ENCODE measurements around the gene XCL2. TPM values are rescaled to one million over a fixed set of nuclear protein-coding genes. Genes with fewer than 3 reads are reported as not detected.
"Not testable (repeated sequence)": the region's sequence is repeated elsewhere in the genome, so short reads cannot be mapped to it uniquely, and the experiment has no call there.

Gene XCL2
- polyA plus RNA-seq, 1 donor from 2014 or later, result not detected

DNA sequence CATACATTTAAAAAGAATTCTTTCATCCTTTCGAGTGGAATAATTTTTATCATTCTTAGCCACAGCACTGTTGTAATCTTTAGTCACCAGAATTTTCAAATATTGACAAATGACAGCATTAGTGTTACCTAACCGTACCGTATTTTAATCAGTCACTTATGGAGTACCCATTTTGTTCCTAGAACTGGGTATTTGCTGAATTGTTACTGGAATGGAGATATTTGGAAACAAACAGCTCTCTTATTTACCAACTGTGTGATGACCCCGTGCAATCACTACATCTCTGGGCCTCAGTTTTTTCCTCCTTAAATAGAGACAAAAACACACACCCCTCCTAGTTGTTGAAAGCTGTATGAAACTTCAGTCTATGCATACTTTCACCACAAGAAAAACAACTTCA is 7.9 kb upstream of the XCL2 start:
- Histone ChIP-seq H4K20me1 (ENCODE audit: insufficient read depth) (no peaks in the 10 kb centered on the region), H3K4me3 (ENCODE audit: low read length) (no peak overlapping the region), H3K9me2 (ENCODE audit: insufficient read depth, low read length) (no peaks in the 10 kb centered on the region), H3K9ac (ENCODE audit: low read length) (no peak overlapping the region), H3K4me2 (ENCODE audit: low read length) (no peak overlapping the region), H3K27ac (ENCODE audit: low read length) (no peak overlapping the region), H2AFZ (ENCODE audit: low read depth, low read length) (no peak overlapping the region), H3F3A (ENCODE audit: insufficient read depth, low read length, poor library complexity, severe bottlenecking) (no peaks in the 10 kb centered on the region), H3K27me3 (ENCODE audit: insufficient read depth, low read depth, low read length) (no peaks in the 10 kb centered on the region), H3K79me2 (replicated peaks; ENCODE audit: insufficient read depth, low read length) (no peaks in the 10 kb centered on the region), H3K36me3 (ENCODE audit: insufficient read depth, low read length) (no peaks in the 10 kb centered on the region), H3K9me3 (ENCODE audit: low read length) (no peaks in the 10 kb centered on the region)
- TF ChIP-seq TAF1 (IDR thresholded peaks at IDR 0.05; ENCODE audit: low read depth) (no peak), EP300 (conservative IDR thresholded peaks at IDR 0.05; ENCODE audit: poor library complexity, severe bottlenecking) (no peak), POLR2AphosphoS5 (IDR thresholded peaks at IDR 0.05) (no peak), MXI1 (conservative IDR thresholded peaks at IDR 0.05; ENCODE audit: poor library complexity, severe bottlenecking) (no peak), REST (IDR thresholded peaks at IDR 0.05; ENCODE audit: borderline replicate concordance) (no peak), RAD21 (conservative IDR thresholded peaks at IDR 0.05) (no peak), EZH2 (IDR thresholded peaks at IDR 0.05; ENCODE audit: borderline replicate concordance, insufficient read depth, low read length, poor library complexity, severe bottlenecking) (no peak), SMC3 (conservative IDR thresholded peaks at IDR 0.05; ENCODE audit: poor library complexity) (no peak)
- TF ChIP-seq, protein P1, sequence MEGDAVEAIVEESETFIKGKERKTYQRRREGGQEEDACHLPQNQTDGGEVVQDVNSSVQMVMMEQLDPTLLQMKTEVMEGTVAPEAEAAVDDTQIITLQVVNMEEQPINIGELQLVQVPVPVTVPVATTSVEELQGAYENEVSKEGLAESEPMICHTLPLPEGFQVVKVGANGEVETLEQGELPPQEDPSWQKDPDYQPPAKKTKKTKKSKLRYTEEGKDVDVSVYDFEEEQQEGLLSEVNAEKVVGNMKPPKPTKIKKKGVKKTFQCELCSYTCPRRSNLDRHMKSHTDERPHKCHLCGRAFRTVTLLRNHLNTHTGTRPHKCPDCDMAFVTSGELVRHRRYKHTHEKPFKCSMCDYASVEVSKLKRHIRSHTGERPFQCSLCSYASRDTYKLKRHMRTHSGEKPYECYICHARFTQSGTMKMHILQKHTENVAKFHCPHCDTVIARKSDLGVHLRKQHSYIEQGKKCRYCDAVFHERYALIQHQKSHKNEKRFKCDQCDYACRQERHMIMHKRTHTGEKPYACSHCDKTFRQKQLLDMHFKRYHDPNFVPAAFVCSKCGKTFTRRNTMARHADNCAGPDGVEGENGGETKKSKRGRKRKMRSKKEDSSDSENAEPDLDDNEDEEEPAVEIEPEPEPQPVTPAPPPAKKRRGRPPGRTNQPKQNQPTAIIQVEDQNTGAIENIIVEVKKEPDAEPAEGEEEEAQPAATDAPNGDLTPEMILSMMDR (IDR thresholded peaks at IDR 0.05; ENCODE audit: poor library complexity, severe bottlenecking), result no peak

GRCh38 chr1:168550971-168551370 is 7.2 kb upstream of the XCL2 start:
- Histone ChIP-seq H3K9me2 (ENCODE audit: insufficient read depth, low read length) (no peaks in the 10 kb centered on the region), H4K20me1 (ENCODE audit: insufficient read depth) (no peaks in the 10 kb centered on the region), H3K9ac (ENCODE audit: low read length) (no peak overlapping the region), H2AFZ (ENCODE audit: low read depth, low read length) (no peak overlapping the region), H3K36me3 (ENCODE audit: insufficient read depth, low read length) (no peaks in the 10 kb centered on the region), H3K79me2 (replicated peaks; ENCODE audit: insufficient read depth, low read length) (no peaks in the 10 kb centered on the region), H3F3A (ENCODE audit: insufficient read depth, low read length, poor library complexity, severe bottlenecking) (no peaks in the 10 kb centered on the region), H3K27ac (ENCODE audit: low read length) (no peak overlapping the region), H3K4me3 (ENCODE audit: low read length) (no peak overlapping the region), H3K4me2 (ENCODE audit: low read length) (no peak overlapping the region), H3K27me3 (ENCODE audit: insufficient read depth, low read depth, low read length) (no peaks in the 10 kb centered on the region), H3K9me3 (ENCODE audit: low read length) (no peaks in the 10 kb centered on the region)
- TF ChIP-seq MXI1 (conservative IDR thresholded peaks at IDR 0.05; ENCODE audit: poor library complexity, severe bottlenecking) (no peak), RAD21 (conservative IDR thresholded peaks at IDR 0.05) (no peak), REST (IDR thresholded peaks at IDR 0.05; ENCODE audit: borderline replicate concordance) (no peak), EZH2 (IDR thresholded peaks at IDR 0.05; ENCODE audit: borderline replicate concordance, insufficient read depth, low read length, poor library complexity, severe bottlenecking) (no peak), POLR2AphosphoS5 (IDR thresholded peaks at IDR 0.05) (no peak), TAF1 (IDR thresholded peaks at IDR 0.05; ENCODE audit: low read depth) (no peak), EP300 (conservative IDR thresholded peaks at IDR 0.05; ENCODE audit: poor library complexity, severe bottlenecking) (no peak), SMC3 (conservative IDR thresholded peaks at IDR 0.05; ENCODE audit: poor library complexity) (no peak)
- TF ChIP-seq, protein P1 (IDR thresholded peaks at IDR 0.05; ENCODE audit: poor library complexity, severe bottlenecking), result no peak

GRCh38 chr1:168546553-168546895 is 2.7 kb upstream of the XCL2 start:
- not testable (repeated sequence) for H3K27ac ChIP-seq (ENCODE audit: low read length); H3F3A ChIP-seq (ENCODE audit: insufficient read depth, low read length, poor library complexity, severe bottlenecking); H3K9me3 ChIP-seq (ENCODE audit: low read length); H3K4me3 ChIP-seq (ENCODE audit: low read length); H3K9me2 ChIP-seq (ENCODE audit: insufficient read depth, low read length); H3K36me3 ChIP-seq (ENCODE audit: insufficient read depth, low read length); H2AFZ ChIP-seq (ENCODE audit: low read depth, low read length); H3K79me2 ChIP-seq (replicated peaks; ENCODE audit: insufficient read depth, low read length); H3K9ac ChIP-seq (ENCODE audit: low read length); H3K4me2 ChIP-seq (ENCODE audit: low read length); H3K27me3 ChIP-seq (ENCODE audit: insufficient read depth, low read depth, low read length); H4K20me1 ChIP-seq (ENCODE audit: insufficient read depth)

Data from neural cell (in vitro differentiated cells).